ENCODE data around the gene CFAP73. TPM values are rescaled to one million over a fixed set of nuclear protein-coding genes. Genes with fewer than 3 reads are reported as not detected.

CFAP73 gene
- total and polyA plus RNA-seq, 10 of the 15 experiments (the other 5 are each of a cell fraction or from before 2014, with no cell fraction given) = 0.18 TPM; not detected in 9

GRCh38 chr12:113173081-113173698 lies 23.7 kb downstream of the CFAP73 start (continued):
- TF ChIP-seq, protein P1, sequence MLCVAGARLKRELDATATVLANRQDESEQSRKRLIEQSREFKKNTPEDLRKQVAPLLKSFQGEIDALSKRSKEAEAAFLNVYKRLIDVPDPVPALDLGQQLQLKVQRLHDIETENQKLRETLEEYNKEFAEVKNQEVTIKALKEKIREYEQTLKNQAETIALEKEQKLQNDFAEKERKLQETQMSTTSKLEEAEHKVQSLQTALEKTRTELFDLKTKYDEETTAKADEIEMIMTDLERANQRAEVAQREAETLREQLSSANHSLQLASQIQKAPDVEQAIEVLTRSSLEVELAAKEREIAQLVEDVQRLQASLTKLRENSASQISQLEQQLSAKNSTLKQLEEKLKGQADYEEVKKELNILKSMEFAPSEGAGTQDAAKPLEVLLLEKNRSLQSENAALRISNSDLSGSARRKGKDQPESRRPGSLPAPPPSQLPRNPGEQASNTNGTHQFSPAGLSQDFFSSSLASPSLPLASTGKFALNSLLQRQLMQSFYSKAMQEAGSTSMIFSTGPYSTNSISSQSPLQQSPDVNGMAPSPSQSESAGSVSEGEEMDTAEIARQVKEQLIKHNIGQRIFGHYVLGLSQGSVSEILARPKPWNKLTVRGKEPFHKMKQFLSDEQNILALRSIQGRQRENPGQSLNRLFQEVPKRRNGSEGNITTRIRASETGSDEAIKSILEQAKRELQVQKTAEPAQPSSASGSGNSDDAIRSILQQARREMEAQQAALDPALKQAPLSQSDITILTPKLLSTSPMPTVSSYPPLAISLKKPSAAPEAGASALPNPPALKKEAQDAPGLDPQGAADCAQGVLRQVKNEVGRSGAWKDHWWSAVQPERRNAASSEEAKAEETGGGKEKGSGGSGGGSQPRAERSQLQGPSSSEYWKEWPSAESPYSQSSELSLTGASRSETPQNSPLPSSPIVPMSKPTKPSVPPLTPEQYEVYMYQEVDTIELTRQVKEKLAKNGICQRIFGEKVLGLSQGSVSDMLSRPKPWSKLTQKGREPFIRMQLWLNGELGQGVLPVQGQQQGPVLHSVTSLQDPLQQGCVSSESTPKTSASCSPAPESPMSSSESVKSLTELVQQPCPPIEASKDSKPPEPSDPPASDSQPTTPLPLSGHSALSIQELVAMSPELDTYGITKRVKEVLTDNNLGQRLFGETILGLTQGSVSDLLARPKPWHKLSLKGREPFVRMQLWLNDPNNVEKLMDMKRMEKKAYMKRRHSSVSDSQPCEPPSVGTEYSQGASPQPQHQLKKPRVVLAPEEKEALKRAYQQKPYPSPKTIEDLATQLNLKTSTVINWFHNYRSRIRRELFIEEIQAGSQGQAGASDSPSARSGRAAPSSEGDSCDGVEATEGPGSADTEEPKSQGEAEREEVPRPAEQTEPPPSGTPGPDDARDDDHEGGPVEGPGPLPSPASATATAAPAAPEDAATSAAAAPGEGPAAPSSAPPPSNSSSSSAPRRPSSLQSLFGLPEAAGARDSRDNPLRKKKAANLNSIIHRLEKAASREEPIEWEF (IDR thresholded peaks at IDR 0.05; ENCODE audit: insufficient replicate concordance, low read depth, low read length) = no peak
- TF ChIP-seq RELA (IDR thresholded peaks at IDR 0.05; ENCODE audit: borderline replicate concordance, partially characterized antibody) (no peak), EGR1 (IDR thresholded peaks at IDR 0.05; ENCODE audit: borderline replicate concordance in 1 of 2, low read depth in 2 of 2, low read length in 2 of 2) (no peak)
